GM21717 (cell line): ENCODE results near the gene SCFD2.
A peak's percentile ranks its signal among the peaks of the same experiment; 100 is the strongest.
"Not testable (repeated sequence)": the region's sequence is repeated elsewhere in the genome, so short reads cannot be mapped to it uniquely, and the experiment has no call there.

Source experiments
- ATAC-seq: cut with Tn5 transposase; IDR thresholded peaks from one replicate; pipeline ENCODE4 v1.9.1; 2021; ENCODE audit warnings: mild to moderate bottlenecking, moderate library complexity; ENCODE audit not compliant: unreplicated experiment

SCFD2 gene

DNA sequence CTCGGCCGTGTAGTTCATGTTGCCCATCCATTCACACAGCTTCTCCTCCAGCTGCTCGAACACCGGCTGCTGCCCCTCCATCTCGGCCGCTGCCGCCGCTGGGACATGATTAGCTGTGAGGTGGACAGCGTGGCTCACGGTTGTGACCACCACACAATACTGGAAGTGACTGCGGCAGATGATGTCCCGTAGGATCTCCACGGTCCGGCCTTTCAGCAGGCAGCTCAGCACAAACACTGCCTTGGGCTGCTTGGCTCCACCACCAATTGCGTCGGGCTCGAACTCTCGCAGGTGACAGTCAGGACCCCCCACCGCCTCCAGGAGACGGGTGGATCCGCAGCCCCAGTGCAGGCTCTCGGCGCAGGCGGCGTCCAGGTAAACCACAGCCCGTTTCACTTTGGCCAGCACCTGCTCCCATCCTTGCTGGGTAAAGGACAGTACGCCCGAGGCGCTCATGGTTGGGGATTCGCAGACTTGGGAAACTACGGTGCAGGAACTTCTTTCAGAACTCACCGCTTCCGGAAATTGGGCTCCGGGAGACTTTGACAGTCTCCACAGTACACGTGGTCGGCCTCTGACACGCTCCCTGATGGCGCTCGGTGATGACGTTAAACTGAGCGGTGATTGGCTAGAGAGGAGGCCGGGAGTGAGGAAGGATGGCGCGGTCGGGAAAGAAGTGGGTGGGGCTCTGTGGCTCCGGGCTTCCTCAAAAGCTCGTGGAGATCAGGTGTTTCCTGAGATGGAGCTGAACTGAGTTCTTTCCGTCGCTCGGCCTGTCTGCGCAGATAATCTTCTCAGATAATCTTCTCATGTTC is at the start of gene SCFD2:
SCFD2 (minus strand) TSS at position 576 of the 815 bp plus-strand sequence.
- peak; percentile 98 for ATAC-seq

DNA sequence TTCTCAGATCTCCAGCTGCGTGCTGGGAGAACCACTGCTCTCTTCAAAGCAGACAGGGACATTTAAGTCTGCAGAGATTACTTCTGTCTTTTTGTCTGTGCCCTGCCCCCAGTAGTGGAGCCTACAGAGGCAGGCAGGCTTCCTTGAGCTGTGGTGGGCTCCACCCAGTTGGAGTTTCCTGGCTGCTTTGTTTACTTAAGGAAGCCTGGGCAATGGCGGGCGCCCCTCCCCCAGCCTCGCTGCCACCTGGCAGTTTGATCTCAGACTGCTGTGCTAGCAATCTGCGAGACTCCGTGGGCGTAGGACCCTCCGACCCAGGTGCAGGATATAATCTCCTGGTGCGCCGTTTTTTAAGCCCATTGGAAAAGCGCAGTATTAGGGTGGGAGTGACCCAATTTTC is 43.6 kb upstream of the SCFD2 start:
- ATAC-seq = not testable (repeated sequence)

DNA sequence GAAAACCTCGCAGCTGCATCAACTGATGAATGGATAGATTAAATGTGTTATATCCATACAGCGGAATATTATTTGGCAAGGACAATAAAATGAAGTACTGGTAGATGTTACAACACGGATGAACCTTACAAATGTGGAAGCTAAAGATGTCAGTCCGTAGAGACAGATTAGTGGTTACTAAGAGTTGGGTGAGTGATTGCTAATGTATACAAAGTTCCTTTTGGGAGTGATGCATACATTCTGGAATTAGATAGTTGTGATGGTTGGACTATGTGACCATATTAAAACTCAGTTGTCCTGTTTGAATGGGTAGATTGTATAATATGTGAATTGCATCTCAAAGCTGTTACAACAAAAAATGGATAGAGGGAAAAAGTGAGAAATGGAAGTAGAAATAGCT is 14.4 kb upstream of the SCFD2 start:
- no peak for ATAC-seq

DNA sequence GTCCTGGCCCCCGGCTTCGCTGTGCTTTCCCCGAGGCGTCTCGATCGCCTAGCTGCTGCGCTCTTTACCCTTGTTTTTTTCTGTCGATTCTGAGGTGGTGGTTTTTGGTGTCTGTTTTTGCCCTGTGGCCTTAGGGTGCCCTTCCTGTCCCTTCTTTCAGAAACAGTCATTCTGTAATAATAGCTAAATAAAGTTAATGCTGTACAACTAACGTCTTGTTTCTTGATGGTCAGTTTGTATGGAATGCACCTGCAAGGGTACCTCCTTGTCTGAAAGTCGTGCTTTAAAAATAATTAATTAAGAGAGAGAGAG is 12.3 kb upstream of the SCFD2 start:
- no peak for ATAC-seq

DNA sequence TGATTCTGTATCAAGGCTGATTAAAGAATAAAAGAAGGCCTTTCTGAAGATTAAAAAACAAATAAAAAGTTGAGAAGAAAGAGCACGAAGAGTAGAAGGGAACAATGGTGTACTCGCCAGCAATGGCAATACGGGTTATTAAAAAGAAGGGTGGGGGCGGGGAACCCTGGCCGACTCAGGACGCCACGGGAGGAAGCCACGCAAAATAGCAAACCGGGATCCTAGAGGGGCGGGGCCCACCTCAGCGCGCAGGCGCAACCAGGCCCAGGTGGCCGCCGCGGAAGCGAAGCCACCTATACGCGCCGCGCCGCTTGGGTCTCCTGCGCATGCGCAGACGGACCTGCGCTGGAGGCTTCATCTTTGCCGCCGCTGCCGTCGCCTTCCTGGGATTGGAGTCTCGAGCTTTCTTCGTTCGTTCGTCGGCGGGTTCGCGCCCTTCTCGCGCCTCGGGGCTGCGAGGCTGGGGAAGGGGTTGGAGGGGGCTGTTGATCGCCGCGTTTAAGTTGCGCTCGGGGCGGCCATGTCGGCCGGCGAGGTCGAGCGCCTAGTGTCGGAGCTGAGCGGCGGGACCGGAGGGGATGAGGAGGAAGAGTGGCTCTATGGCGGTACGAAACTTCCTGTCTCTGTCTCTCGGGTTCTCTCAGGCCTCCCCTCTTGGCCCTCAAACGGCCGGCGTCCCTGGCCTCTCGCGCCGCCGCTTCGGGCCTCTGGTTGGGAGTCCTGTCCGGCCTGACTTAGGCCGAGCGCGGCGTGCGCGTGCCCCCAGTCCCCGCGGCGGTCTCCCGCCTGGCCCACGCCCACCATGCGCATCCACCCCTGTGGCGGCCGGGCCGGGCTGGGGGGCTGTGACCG is 11.7 kb upstream of the SCFD2 start, which contains the start of gene FIP1L1:
FIP1L1 (plus strand) TSS at position 323 of the 852 bp plus-strand sequence; CDS start at position 521, 198 bp downstream.
- peak; percentile 85 for ATAC-seq

DNA sequence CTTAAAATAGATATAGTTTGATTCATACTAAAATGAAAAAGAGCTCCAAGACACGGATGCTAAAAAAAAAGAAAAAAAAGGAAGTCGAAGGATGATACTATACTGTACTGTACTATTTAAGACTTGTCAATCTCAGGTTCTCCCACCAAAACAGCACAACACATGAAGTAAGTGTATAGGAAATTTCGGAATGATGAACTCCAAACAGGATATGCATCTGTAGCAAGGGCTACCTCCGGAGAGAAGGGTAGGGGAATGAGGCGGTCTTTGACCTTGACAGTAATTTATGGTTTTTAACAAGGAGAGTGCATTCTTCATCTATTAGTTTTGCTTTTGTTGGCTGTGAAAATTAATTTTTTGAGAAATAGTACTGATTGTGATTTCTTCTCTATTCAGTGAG is 11.0 kb upstream of the SCFD2 start:
- ATAC-seq = no peak

DNA sequence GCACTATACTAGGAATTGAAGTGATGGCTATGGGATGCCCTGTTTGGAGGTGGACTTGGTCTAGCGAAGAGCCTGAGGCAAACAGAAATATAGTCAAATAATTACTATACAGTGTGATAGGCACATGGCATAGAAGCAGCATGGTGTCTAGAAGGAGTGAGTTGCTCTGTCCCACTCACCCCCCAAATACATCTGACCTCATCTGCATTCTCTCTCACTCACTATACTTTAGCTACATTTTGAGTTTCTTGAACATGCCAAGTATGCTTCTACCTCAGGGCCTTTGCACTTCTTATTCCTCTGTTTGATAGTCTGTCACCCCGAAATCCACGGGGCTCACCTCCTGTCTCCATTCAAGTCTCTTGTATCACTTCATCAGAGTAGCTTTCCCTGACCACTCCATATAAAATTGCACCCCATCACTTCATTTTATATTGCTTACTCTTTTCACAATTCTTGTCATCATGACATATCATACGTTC is 9.0 kb upstream of the SCFD2 start:
- ATAC-seq = no peak

DNA sequence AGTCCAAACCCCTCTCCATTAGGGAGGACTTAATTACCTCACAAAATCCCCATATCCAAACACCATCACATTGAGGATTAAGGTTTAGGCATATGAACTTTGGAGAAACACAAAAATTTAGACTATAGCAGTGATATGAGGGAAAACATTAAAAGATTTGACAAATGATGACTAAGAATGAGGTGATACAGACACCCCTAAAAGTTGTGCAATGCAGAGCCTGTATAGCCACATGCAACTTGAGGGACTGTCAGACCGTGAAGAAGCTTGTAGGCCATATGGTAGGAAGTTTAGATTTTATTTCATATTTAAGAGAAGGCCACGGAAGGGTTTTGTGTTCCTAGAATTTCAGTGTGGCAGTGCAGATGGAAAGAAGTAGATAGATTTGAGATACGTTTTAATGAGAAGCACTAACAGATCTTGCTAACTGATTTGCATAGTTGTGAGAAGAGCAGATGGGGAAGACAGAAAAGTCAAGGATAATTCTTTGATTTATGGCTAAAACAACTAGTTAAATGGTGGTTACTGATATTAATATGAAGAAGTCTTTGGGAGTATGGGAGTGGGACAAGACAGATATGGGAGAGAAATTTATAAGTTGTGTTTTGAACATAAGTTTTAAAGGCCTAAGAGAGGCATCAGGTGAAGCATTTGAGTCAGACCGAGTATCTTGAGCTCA is 6.1 kb upstream of the SCFD2 start:
- no peak for ATAC-seq

DNA sequence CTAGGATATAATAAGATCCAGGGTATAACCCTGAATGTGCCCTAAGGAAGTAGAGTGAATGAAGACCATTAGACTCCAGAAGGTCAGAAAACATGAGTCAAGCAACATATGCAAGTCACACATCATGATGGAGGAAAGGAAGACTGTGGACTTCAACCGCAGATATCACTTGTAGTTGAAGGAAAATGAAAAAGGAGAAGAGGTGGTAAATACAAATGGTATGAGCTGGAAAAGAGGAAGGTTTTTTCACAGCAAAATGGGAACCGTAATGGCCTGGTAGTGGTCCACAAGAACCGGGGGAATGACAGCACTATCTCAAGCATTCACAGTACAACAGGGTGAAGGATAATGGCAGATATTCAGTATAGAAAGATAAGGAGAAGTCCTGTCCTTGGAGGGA is 5.2 kb upstream of the SCFD2 start:
- ATAC-seq = no peak

DNA sequence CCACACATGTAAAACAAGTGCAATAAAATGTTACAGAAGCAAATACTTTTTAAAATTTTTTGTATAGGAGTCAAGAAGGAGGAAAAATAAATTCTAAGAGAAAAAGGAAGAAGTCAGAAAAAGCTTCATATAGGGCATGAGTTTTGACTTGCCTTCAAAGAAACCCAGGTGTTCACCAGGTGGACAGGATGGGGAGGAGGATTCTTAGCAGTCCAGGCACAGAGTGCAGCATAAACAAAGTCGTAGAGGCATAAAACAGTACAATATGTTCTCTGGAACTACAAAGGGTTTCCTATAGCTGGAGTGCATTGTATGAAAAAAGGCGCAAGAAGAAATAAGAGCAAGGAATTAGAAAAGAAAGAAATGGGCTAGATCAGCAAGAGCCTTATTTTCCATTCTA is 1.9 kb upstream of the SCFD2 start:
- no peak for ATAC-seq

DNA sequence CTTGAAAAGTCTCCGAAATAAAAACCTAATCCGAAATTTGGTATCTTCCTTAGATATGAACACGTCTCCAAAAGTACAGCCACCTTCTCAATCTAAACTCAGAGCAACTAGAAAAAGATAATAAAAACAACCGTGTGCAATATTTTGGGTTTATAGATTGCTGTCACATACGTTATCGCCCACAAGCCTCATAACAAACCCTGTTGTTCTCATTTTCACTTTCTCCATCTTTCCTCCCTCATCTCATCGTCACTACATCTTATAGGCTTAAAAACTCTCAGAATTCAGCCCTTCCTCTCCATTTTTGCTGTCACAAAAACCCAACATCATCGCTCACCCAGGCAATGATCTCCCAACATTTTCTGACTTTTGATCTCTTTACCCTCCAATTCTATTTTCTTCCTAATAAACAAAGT is 448 bp upstream of the SCFD2 start:
- ATAC-seq = peak; percentile 9

DNA sequence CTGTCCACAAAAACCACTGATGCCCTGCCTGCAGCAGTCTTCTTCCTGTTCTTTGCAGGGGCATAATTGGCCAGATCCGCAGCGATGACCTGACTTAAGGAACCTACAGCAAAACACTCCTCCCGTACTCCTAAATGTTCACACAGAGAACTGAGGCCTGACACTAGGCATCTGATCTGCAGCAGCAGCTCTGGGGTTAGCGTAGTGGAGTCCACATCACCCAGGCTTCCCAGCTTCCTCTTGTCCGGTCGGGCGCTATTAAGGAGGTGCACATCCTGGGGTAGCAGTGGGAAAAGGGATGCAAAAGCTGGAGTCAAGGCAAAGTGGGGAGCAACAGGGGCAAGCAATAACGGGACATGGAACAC is 758 bp downstream of the SCFD2 start:
- ATAC-seq = peak; percentile 11

DNA sequence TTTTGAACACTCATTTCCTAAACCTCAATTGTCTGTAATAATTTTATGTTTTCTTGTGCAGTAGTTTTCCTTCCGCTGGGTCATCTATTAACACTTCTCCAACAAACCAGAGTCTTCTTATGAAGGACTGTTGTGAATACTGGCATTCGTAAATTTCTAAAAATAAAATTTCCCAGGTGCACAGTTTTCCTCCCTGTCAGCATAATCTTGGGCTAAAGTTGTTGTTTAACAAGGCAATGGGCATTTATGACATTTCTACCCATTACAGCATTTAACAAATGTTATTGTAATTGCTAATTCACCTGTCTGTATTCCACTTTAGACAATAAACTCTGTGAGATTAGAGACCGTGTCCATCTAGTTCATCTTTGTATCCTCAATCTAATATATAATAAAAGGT is 1.2 kb downstream of the SCFD2 start:
- ATAC-seq = no peak

DNA sequence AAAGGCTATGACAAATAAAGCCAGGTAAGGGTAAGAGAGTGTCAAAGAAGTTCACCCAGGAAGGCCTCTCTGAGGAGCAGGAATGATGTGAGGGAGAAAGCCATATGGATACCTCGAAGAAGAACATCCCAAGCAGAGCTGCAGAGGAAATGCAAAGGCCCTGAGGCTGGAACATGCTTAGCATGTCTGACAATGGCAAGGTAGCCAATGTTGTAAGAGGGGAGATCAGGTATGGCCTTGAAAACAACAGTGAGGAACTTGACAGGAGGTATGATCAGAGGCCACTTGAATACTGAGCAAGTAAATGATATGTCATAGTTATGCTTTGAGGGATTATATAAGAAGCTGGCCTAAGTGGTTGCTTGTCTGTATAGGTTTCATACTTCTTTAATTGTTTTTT is 3.8 kb downstream of the SCFD2 start:
- ATAC-seq = no peak

DNA sequence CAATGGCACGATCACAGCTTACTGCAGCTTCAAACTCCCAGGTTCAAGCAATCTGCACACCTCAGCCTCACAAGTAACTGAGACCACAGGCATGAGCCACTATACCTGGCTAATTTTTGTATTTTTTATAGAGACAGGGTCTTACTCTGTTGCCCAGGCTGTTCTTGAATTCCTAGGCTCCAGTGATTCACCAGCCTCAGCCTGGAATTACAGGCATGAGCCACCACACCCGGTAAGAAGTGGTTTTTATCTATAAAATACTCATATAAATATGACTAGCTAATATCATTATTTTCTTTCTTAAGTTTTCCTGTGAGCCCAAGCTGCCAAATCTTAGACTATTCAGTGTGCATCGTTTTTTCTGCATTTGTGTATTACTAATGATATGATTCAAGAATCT is 4.4 kb downstream of the SCFD2 start:
- no peak for ATAC-seq

DNA sequence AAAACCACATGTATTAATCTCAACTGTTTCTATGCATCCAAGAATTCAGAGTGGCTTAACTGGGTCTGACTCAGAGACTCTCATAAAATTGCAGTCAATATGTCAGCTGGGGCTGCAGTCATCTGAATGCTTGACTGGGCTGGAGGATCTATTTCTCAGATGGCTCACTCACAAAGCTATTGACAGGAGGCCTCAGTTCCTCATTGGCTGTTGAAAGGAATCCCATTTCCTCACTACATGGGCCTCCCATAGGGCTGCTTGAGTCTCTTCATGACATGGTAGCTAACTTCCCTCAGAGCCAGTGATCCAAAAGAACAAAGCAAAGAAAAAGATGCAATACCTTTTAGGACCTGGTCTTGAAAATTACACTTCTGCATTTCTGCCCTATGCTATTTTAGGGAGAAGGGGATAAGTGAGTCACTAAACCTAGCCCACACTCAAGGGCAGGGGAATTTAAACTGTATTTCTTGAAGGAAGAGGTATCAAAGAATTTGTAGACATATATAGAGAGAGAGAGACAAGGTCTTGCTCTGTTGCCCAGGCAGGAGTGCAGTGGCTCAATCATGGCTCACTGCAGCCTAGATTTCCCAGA is 9.8 kb downstream of the SCFD2 start:
- ATAC-seq = no peak

DNA sequence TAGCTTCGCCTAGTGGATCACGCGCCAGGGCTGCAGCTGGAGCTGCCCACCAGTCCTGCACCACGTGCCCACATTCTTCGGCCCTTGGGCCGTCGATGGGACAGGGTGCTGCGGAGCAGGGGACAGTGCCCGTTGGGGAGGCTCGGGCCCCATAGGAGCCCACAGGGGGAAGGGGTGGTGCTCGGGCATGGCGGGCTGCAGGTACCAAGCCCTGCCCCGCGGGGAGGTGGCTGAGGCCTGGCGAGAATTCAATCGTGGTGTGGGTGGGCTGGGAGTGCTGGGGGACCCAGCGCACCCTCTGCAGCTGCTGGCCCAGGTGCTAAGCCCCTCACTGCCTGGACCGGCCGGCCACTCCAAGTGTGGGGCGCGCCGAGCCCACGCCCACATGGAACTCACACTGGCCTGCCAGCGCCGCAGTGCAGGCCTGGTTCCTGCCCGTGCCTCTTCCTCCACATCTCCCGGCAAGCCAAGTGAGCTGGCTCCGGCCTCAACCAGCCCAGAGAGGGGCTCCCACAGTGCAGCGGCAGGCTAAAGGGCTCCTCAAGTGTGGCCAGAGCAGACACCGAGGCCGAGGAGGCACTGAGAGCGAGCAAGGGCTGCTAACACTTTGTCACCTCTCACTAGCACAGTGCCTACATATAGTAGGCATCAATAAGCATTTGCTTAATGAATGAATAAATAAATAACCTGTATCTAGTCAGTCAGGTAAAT is 11.7 kb downstream of the SCFD2 start:
- ATAC-seq = no peak

DNA sequence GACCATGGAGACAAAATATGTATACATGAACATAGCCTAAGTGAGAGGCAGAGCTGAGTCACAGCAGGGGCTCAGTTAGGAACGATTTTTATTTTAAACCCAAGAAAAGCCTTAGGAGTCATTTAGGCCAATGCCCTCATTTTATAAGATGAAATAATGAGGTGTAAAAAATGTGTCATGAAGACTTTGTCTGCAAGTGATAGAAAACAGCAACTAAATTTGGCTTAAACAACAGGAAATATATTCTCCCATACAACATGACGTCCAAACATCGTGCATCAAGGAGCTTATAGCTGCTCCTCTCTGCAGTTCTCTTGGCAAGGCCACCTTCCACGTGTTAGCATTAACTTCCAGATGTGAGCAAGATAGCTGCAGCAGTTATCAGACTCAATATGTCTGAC is 16.8 kb downstream of the SCFD2 start:
- no peak for ATAC-seq

DNA sequence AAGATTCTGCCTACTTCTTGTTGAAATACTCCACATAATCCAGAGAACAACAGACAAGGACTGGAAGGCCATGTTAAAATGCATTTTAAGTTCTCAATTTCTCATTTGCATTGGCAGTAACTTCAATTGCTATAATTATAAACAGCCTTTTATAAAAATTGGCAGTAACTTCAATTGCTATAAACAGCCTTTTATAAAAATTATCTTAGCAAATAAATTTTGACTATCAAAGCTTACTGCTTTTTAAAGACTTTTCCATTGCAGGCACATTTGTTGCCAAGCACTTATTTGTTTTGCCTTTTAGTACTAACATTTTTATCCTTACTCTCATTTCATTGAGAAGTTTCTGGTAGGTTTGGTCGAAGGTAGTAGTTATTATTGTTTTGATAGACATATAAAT is 17.8 kb downstream of the SCFD2 start:
- no peak for ATAC-seq
